Stimulated activated CD8-positive, alpha-beta memory T cell treated with anti-CD3 and anti-CD28 coated beads, Interleukin-12 subunit alpha, Interleukin-12 subunit beta, amount 100 ng/mL, for 4 hours (primary cell): ENCODE data around the gene PFN2.
"Not testable (repeated sequence)": the region's sequence is repeated elsewhere in the genome, so short reads cannot be mapped to it uniquely, and the experiment has no call there.

Source experiments
- DNase-seq: peaks from one replicate; pipeline ENCODE4 v3.0.0-alpha.2; 2020; ENCODE audit warnings: low read depth

Gene PFN2

GRCh38 chr3:149970716-149971402 is at the start of gene PFN2:
Gene PFN2 (minus strand): TSS chr3:149970895. CDS start chr3:149970856, 39 bp downstream.
- peak; percentile 35 for DNase-seq

GRCh38 chr3:150015901-150016300 is 45.2 kb upstream of the PFN2 start:
- no peak for DNase-seq

- DNase-seq = no peak
Measured at GRCh38 chr3:150014782-150015181, 44.1 kb upstream of the PFN2 start.

- DNase-seq = no peak
Measured at GRCh38 chr3:150013801-150014200, 43.1 kb upstream of the PFN2 start.

GRCh38 chr3:150006794-150007193 is 36.1 kb upstream of the PFN2 start:
- no peak for DNase-seq

- DNase-seq = no peak
Measured at GRCh38 chr3:150005243-150006112, 34.8 kb upstream of the PFN2 start.

GRCh38 chr3:150000641-150001040 is 29.9 kb upstream of the PFN2 start:
- no peak for DNase-seq

GRCh38 chr3:149999421-149999820 is 28.7 kb upstream of the PFN2 start:
- DNase-seq = no peak

GRCh38 chr3:149998946-149999345 is 28.3 kb upstream of the PFN2 start:
- no peak for DNase-seq

- no peak for DNase-seq
Measured at GRCh38 chr3:149992416-149993058, 21.8 kb upstream of the PFN2 start.

GRCh38 chr3:149990423-149990948 is 19.8 kb upstream of the PFN2 start:
- DNase-seq = no peak

- DNase-seq = no peak
Measured at GRCh38 chr3:149989307-149989706, 18.6 kb upstream of the PFN2 start.

- DNase-seq = no peak
Measured at GRCh38 chr3:149983628-149984027, 12.9 kb upstream of the PFN2 start.

- not testable (repeated sequence) for DNase-seq
Measured at GRCh38 chr3:149983053-149983452, 12.4 kb upstream of the PFN2 start.

GRCh38 chr3:149981979-149982378 is 11.3 kb upstream of the PFN2 start:
- DNase-seq = not testable (repeated sequence)

- no peak for DNase-seq
Measured at GRCh38 chr3:149977386-149977785, 6.7 kb upstream of the PFN2 start.

GRCh38 chr3:149975919-149976318 is 5.2 kb upstream of the PFN2 start:
- DNase-seq = no peak

GRCh38 chr3:149971403-149972075 is 844 bp upstream of the PFN2 start:
- peak; percentile 4 for DNase-seq

GRCh38 chr3:149969940-149970715 is 567 bp downstream of the PFN2 start:
- peak; percentile 61 for DNase-seq

GRCh38 chr3:149969110-149969939 is 1.4 kb downstream of the PFN2 start:
- no peak for DNase-seq
